Measurements from ENCODE around the gene RBP4.

DNA sequence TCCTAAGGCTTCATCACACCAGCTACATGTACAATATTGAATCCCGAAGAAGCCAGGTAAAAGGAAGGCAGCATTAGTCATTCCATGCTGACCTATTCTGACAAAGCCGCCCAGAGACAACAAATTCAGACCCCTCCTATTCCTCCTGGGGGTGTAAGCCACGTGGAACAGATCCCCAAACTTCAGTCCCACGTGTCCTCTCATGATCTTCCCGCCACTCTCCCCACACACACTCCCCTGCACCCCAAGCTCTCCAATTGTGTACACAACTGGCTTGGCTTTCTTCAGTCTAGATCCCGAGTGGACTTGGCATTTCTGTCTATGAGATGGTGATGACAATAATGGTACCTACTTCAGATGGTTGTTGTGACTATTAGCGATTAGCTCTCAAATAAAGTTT lies 19.9 kb upstream of the RBP4 start:
- TF ChIP-seq, protein P1, sequence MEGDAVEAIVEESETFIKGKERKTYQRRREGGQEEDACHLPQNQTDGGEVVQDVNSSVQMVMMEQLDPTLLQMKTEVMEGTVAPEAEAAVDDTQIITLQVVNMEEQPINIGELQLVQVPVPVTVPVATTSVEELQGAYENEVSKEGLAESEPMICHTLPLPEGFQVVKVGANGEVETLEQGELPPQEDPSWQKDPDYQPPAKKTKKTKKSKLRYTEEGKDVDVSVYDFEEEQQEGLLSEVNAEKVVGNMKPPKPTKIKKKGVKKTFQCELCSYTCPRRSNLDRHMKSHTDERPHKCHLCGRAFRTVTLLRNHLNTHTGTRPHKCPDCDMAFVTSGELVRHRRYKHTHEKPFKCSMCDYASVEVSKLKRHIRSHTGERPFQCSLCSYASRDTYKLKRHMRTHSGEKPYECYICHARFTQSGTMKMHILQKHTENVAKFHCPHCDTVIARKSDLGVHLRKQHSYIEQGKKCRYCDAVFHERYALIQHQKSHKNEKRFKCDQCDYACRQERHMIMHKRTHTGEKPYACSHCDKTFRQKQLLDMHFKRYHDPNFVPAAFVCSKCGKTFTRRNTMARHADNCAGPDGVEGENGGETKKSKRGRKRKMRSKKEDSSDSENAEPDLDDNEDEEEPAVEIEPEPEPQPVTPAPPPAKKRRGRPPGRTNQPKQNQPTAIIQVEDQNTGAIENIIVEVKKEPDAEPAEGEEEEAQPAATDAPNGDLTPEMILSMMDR (IDR thresholded peaks at IDR 0.05; ENCODE audit: low read length) = no peak
- no peak for TF ChIP-seq EZH2 (optimal IDR thresholded peaks at IDR 0.05; ENCODE audit: low read depth, low read length)

Measured in MM.1S (cell line).